HEK293T (cell line): Measurements from ENCODE around the gene TIMM44.

Experiments used
- ARNT ChIP-seq: fragments of 450-650 bp; IDR thresholded peaks from 2 replicates; pipeline ENCODE4 v1.6.1; 2017; ENCODE audit warnings: mild to moderate bottlenecking
- BHLHE40 ChIP-seq: fragments of 450-650 bp; IDR thresholded peaks from 2 replicates; pipeline ENCODE4 v1.6.1; 2016; ENCODE audit warnings: mild to moderate bottlenecking, moderate library complexity, borderline replicate concordance
- ELF4 ChIP-seq: fragments of 450-650 bp; IDR thresholded peaks from 2 replicates; pipeline ENCODE4 v1.6.1; 2017; ENCODE audit warnings: antibody characterized with exemption
- FOXA1 ChIP-seq: fragments of 450-650 bp; IDR thresholded peaks from 2 replicates; pipeline ENCODE4 v1.6.1; 2016; ENCODE audit warnings: mild to moderate bottlenecking
- FOXK2 ChIP-seq: fragments of 450-650 bp; IDR thresholded peaks from 2 replicates; pipeline ENCODE4 v1.6.1; 2016; ENCODE audit warnings: mild to moderate bottlenecking
- FOXM1 ChIP-seq: fragments of 450-650 bp; IDR thresholded peaks from 2 replicates; pipeline ENCODE4 v1.6.1; 2017; ENCODE audit warnings: mild to moderate bottlenecking, borderline replicate concordance
- HDGF ChIP-seq: fragments of 450-650 bp; IDR thresholded peaks from 2 replicates; pipeline ENCODE4 v1.6.1; 2017; ENCODE audit warnings: antibody characterized with exemption, borderline replicate concordance
- L3MBTL2 ChIP-seq: fragments of 450-650 bp; conservative IDR thresholded peaks from 2 replicates; pipeline ENCODE4 v1.6.1; 2016; ENCODE audit warnings: mild to moderate bottlenecking
- NFRKB ChIP-seq: fragments of 450-650 bp; IDR thresholded peaks from 2 replicates; pipeline ENCODE4 v1.6.1; 2016; ENCODE audit warnings: mild to moderate bottlenecking, moderate library complexity
- SP1 ChIP-seq: fragments of 450-650 bp; IDR thresholded peaks from 2 replicates; pipeline ENCODE4 v1.6.1; 2017
- SUZ12 ChIP-seq: fragments of 450-650 bp; IDR thresholded peaks from 2 replicates; pipeline ENCODE4 v1.6.1; 2016; ENCODE audit warnings: mild to moderate bottlenecking
- TARDBP ChIP-seq: fragments of 450-650 bp; IDR thresholded peaks from 2 replicates; pipeline ENCODE4 v1.6.1; 2016
- ZNF384 ChIP-seq: fragments of 450-650 bp; IDR thresholded peaks from 2 replicates; pipeline ENCODE4 v1.6.1; 2016
- TF ChIP-seq, protein P1 (sequence below): fragments of 450-650 bp; IDR thresholded peaks from 2 replicates; pipeline ENCODE4 v1.6.1; 2016

DNA sequence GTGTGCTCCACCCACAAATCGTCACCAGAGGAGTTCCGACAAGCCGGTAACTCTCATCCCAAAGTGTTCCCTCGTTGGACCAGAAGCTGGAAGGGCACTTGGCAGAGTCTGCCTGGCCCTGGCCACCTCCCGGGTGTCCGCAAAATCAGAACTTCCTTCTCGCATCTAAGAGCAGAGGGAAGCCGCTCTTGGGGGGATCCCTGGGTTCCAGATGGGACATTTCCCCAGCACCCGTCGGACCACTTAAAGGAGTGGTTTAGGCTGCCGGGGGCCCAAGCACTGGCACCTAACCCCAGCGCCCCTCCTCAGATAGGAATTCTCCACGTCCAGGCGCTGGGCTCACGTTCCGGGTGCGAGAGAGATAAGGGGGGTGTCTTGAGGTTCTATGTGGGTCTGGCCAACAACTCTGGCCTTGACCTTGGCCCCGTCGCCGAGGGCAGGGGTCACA, 40.6 kb downstream of the TIMM44 start:
- TF ChIP-seq ARNT (no peak), ELF4 (no peak), NFRKB (no peak), SP1 (no peak), TARDBP (no peak), FOXK2 (no peak), ZNF384 (no peak), HDGF (no peak), BHLHE40 (no peak), FOXM1 (no peak), SUZ12 (no peak), L3MBTL2 (no peak), FOXA1 (no peak)
- TF ChIP-seq, protein P1, sequence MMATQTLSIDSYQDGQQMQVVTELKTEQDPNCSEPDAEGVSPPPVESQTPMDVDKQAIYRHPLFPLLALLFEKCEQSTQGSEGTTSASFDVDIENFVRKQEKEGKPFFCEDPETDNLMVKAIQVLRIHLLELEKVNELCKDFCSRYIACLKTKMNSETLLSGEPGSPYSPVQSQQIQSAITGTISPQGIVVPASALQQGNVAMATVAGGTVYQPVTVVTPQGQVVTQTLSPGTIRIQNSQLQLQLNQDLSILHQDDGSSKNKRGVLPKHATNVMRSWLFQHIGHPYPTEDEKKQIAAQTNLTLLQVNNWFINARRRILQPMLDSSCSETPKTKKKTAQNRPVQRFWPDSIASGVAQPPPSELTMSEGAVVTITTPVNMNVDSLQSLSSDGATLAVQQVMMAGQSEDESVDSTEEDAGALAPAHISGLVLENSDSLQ = no peak
